Measurements from ENCODE around the gene IBA57.

The IBA57 gene

DNA sequence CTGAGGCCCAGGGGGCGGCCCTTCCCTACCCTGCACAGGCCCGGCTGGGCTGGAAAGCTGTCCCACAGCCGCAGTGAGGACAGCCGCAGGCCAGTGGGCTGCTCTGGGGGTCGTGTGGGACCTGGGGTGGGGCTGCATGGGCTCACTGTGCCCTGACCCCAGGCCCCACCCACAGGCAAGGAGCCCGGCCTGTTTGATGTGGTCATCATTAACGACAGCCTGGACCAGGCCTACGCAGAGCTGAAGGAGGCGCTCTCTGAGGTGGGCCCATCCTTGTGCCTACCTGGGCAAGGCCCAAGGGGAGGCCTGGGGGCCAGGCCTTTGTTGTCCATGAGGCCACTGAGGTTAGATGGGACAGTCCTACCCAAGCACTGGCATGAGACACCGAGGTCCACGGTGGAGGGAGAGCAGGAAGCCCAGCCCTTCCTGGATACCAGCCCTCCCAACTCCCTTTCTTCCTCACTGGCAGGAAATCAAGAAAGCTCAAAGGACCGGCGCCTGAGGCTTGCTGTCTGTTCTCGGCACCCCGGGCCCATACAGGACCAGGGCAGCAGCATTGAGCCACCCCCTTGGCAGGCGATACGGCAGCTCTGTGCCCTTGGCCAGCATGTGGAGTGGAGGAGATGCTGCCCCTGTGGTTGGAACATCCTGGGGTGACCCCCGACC, 17.3 kb upstream of the IBA57 start:
- H3K36me3 Mint-ChIP-seq = peaks cover 9% of the 10 kb centered on the region
- no peaks in the 10 kb centered on the region for H3K9me3 Mint-ChIP-seq
- H3K27ac Mint-ChIP-seq = no peak overlapping the region
- no peak for DNase-seq
- H3K4me1 Mint-ChIP-seq = peaks cover 12% of the 10 kb centered on the region
- CTCF ChIA-PET = no interaction called here
- no peak overlapping the region for H3K4me3 Mint-ChIP-seq
- no peaks in the 10 kb centered on the region for H3K27me3 Mint-ChIP-seq

DNA sequence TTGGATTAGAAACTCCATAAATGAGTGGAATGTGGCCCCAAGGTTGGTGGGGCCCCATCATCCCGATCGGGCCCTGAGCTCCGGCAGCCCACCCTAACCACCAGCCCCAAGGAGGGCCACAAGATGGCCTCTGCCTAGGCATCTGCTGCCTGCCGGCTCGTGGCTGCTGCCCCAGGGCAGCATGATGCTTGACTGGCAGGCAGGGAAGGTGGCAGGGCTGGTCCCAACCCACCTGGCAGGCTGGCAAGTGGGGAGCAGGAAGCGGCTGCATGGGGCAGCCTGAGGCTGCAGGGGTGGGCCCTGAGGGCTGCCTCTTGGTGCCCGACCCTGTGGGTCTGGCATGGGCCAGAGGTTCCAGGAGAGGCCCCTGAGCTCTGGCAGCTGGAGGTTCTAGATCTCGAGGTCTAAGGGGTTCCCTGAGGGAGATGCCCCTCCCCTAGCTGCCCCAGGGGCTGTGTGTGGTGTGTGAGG, 16.6 kb upstream of the IBA57 start:
- Mint-ChIP-seq H3K27me3 (no peaks in the 10 kb centered on the region), H3K4me1 (peaks cover 6% of the 10 kb centered on the region), H3K36me3 (peaks cover 3% of the 10 kb centered on the region), H3K9me3 (no peaks in the 10 kb centered on the region), H3K27ac (no peak overlapping the region), H3K4me3 (no peak overlapping the region)
- DNase-seq = no peak
- CTCF ChIA-PET = interaction anchor here (0.7 kb wide), 1 partner anchor 17 kb away, joined by 3 read pairs; no protein-coding TSS in a partner anchor

GRCh38 chr1:228149406-228150119, 16.0 kb upstream of the IBA57 start, which contains the start of gene GJC2:
Gene GJC2, plus strand, starts transcription at chr1:228149930. Its CDS starts 7,829 bp downstream, at chr1:228157759.
- peaks cover 3% of the 10 kb centered on the region for H3K36me3 Mint-ChIP-seq
- CTCF ChIA-PET = interaction anchor here (0.7 kb wide), 1 partner anchor 17 kb away, joined by 3 read pairs; no protein-coding TSS in a partner anchor
- DNase-seq = no peak
- no peaks in the 10 kb centered on the region for H3K9me3 Mint-ChIP-seq
- H3K4me3 Mint-ChIP-seq = no peak within 1 kb of the TSS
- no peaks in the 10 kb centered on the region for H3K27me3 Mint-ChIP-seq
- peaks cover 4% of the 10 kb centered on the region for H3K4me1 Mint-ChIP-seq
- no peak within 1 kb of the TSS for H3K27ac Mint-ChIP-seq

DNA sequence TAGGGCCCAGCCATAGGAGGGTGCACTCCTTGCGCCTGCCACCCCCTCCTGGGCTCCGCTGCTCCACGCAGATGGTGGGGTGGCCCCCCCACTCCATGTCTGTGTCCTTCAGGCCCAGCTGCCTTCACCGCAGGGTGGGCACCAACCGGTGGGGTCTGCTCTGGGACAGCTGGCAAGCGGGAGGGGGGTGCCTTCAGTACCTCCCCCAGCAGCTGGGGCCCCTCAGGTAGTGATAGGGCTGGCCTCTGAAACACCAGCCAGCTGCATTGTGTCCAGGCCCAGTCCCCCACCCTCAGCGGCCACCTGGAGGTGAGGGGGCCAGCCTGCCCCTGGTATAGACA, 15.5 kb upstream of the IBA57 start:
- H3K4me3 Mint-ChIP-seq = no peak overlapping the region
- no peaks in the 10 kb centered on the region for H3K27me3 Mint-ChIP-seq
- H3K9me3 Mint-ChIP-seq = no peaks in the 10 kb centered on the region
- DNase-seq = no peak
- H3K4me1 Mint-ChIP-seq = peaks cover 7% of the 10 kb centered on the region
- H3K36me3 Mint-ChIP-seq = peaks cover 3% of the 10 kb centered on the region
- CTCF ChIA-PET = no interaction called here
- H3K27ac Mint-ChIP-seq = no peak overlapping the region

GRCh38 chr1:228150461-228151179, 15.0 kb upstream of the IBA57 start:
- H3K27ac Mint-ChIP-seq = no peak overlapping the region
- no peak overlapping the region for H3K4me3 Mint-ChIP-seq
- no peak for DNase-seq
- H3K36me3 Mint-ChIP-seq = peaks cover 2% of the 10 kb centered on the region
- CTCF ChIA-PET = no interaction called here
- peaks cover 10% of the 10 kb centered on the region for H3K4me1 Mint-ChIP-seq
- no peaks in the 10 kb centered on the region for H3K27me3 Mint-ChIP-seq
- H3K9me3 Mint-ChIP-seq = no peaks in the 10 kb centered on the region

GRCh38 chr1:228151180-228151925, 14.3 kb upstream of the IBA57 start:
- CTCF ChIA-PET = no interaction called here
- Mint-ChIP-seq H3K27me3 (no peaks in the 10 kb centered on the region), H3K9me3 (no peaks in the 10 kb centered on the region), H3K4me1 (peaks cover 14% of the 10 kb centered on the region), H3K4me3 (no peak overlapping the region), H3K27ac (no peak overlapping the region), H3K36me3 (no peaks in the 10 kb centered on the region)
- DNase-seq = no peak

DNA sequence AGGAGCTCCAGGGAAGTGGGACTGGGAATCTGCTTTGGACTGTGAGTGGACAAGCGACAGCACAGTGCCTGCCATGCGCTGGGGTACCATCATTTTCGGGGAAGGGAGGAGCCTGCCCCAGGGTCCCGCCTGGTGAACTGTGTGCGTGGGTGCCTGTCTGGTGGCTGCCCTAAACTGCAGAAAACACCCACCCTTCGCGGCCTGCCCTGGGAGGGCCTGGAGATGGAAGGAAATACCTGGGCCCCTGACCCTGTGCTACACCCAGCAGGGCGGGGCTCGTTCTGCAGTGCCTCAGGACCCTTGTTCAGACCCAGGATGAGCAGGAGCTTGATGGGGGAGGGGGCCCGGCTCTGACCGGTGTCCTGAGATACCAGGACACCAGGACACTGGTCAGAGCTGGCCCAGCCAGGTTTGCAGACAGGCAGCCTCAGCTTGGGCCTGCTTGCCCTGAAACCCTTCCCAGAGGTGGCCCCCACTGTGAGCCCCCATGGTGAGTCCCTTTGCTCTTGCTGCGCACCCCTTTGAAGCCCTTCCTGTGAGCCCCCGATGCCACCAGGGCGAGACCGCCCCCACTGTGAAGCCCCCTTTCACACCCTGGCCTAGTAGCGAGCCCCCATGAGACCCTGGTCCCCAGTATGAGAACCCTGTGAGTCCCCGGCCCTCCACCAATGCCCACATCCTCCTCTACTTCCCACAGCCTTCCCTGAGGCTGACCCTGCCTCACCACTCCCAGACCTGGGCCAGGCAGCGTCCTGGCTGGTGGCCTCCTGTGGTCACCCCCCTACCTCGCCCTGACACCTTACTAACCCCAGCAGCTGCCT, 13.3 kb upstream of the IBA57 start:
- H3K4me3 Mint-ChIP-seq = no peak overlapping the region
- no peaks in the 10 kb centered on the region for H3K36me3 Mint-ChIP-seq
- no peaks in the 10 kb centered on the region for H3K9me3 Mint-ChIP-seq
- peaks cover 22% of the 10 kb centered on the region for H3K4me1 Mint-ChIP-seq
- H3K27me3 Mint-ChIP-seq = no peaks in the 10 kb centered on the region
- CTCF ChIA-PET = interaction anchor here (1.1 kb wide), 1 partner anchor 12 kb away, joined by 3 read pairs; no protein-coding TSS in a partner anchor
- no peak for DNase-seq
- peak overlapping the region; percentile 19 for H3K27ac Mint-ChIP-seq

DNA sequence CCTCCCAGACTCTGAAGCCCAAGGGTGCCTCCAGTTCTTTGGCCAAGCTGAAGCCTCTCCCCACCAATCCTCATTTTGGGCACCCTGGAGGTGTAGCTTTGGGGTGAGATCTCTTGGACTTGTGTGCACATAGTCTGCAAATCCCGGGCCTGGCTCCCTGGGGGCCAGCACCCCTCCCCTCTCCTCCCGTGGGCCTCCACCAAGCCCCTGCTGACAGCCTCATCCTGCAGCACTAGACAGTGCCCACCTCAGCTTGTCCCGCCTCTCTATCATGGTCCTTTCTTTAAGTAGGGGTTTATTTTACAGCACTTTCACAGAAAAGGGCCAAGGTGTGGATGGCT, 12.7 kb upstream of the IBA57 start:
- CTCF ChIA-PET = interaction anchor here (1.1 kb wide), 1 partner anchor 12 kb away, joined by 3 read pairs; no protein-coding TSS in a partner anchor
- H3K27ac Mint-ChIP-seq = no peak overlapping the region
- no peaks in the 10 kb centered on the region for H3K27me3 Mint-ChIP-seq
- peaks cover 23% of the 10 kb centered on the region for H3K4me1 Mint-ChIP-seq
- no peak overlapping the region for H3K4me3 Mint-ChIP-seq
- no peaks in the 10 kb centered on the region for H3K9me3 Mint-ChIP-seq
- no peak for DNase-seq
- H3K36me3 Mint-ChIP-seq = no peaks in the 10 kb centered on the region

- DNase-seq = no peak
- Mint-ChIP-seq H3K27me3 (no peaks in the 10 kb centered on the region), H3K36me3 (no peaks in the 10 kb centered on the region), H3K4me3 (no peak overlapping the region), H3K4me1 (peaks cover 23% of the 10 kb centered on the region), H3K27ac (no peak overlapping the region), H3K9me3 (no peaks in the 10 kb centered on the region)
- CTCF ChIA-PET = interaction anchor here (1.5 to 1.8 kb wide), 2 partner anchors 11 to 23 kb away, joined by 3 to 6 read pairs; no protein-coding TSS in a partner anchor
Measured at GRCh38 chr1:228154021-228154669, 11.5 kb upstream of the IBA57 start.

DNA sequence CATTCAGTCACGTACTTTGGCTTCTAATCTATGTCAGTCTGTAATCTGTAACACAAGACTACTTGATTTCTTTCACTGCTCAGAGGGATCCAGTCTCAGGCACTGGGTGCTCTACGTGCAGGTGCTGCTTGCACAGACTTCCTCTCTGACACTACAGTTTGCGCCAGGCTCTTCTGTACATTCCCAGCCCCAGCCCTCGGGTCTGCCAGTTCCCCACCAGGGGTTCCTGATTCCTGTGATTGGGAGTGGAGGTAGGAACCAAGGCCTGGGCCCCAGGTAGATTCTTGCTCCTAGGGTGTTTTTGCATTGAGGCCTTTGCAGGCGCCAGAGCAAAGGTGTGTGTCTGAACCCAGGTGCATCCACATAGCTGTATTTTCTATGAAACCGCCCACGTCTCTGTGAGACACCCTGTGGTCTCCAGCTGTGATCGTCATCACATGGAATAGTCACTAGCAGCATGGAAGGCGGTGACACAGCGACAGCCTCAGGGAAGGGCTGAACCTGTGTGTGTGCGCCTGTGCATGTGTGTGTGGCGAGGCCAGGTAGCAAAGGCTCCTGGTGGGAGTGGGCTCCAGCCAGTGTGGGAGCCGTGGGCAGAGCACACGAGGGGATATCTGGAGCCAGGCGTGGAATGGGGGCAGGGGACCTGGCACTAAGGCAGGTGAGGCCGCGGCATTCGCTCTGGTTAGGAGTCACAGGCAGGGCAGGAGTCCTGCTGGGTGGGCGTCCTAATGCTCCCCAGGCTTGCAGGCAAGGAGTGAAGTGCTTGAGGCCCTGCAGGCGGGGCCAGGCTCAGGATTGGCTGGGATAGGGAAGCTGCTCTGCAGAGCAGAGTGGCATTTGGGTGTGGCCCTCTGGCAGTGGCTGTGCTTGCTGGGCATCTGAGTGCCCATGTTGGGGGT, 10.7 kb upstream of the IBA57 start:
- Mint-ChIP-seq H3K36me3 (no peaks in the 10 kb centered on the region), H3K4me1 (peaks cover 25% of the 10 kb centered on the region), H3K4me3 (no peak overlapping the region), H3K27ac (no peak overlapping the region), H3K9me3 (no peaks in the 10 kb centered on the region), H3K27me3 (no peaks in the 10 kb centered on the region)
- DNase-seq = no peak
- CTCF ChIA-PET = interaction anchor here (1.0 to 1.8 kb wide), 3 partner anchors 10 to 155 kb away, joined by 3 to 6 read pairs (median 3); no protein-coding TSS in a partner anchor

- DNase-seq = no peak
- CTCF ChIA-PET = interaction anchor here (1.0 kb wide), 2 partner anchors 9 to 156 kb away, joined by 3 read pairs; no protein-coding TSS in a partner anchor
- Mint-ChIP-seq H3K36me3 (no peaks in the 10 kb centered on the region), H3K4me1 (peaks cover 25% of the 10 kb centered on the region), H3K9me3 (no peaks in the 10 kb centered on the region), H3K27me3 (no peaks in the 10 kb centered on the region), H3K27ac (no peak overlapping the region), H3K4me3 (no peak overlapping the region)
Measured at GRCh38 chr1:228155596-228156514, 9.7 kb upstream of the IBA57 start.

All from activated naive CD4-positive, alpha-beta T cell treated with anti-CD3 and anti-CD28 coated beads, Interleukin-2, amount 10 ng/mL, durations not matched to agents 7 days and 5 days (primary cell).